GM15510 (cell line): Measurements from ENCODE around the gene BSG.

Experiments
- POLR2A ChIP-seq: IDR thresholded peaks from 3 replicates; pipeline ENCODE4 v1.6.1; 2011; ENCODE audit warnings: borderline replicate concordance; ENCODE audit not compliant: insufficient read length; ENCODE audit errors: extremely low read depth

Gene BSG

GRCh38 chr19:595326-596262 lies 23.2 kb downstream of the BSG start:
- TF ChIP-seq POLR2A: no peak

- no peak for TF ChIP-seq POLR2A
Observed at GRCh38 chr19:596263-596655, 23.9 kb downstream of the BSG start.

- TF ChIP-seq POLR2A: no peak
Observed at GRCh38 chr19:597406-598315, 25.3 kb downstream of the BSG start.

- no peak for TF ChIP-seq POLR2A
Observed at GRCh38 chr19:601310-601709, 28.9 kb downstream of the BSG start.

DNA sequence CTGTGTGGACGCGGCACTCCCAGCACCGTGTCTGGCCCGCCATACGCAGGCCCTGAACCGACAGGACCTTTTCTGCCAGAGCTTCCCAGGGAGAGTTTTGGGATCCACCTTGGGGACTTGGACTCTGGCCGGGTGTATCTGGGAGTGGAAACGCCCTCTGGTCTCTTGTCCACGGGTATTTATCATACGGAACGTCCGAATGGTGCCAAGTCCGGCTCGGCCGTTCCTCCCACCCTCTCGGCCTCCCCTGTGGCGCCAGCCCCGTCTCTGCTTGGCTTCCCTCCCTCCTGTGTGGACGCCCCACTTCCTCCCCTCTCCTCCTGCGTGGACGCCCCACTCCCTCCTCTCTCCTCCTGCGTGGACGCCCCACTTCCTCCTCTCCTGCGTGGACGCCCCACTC lies 29.4 kb downstream of the BSG start:
- no peak for TF ChIP-seq POLR2A

DNA sequence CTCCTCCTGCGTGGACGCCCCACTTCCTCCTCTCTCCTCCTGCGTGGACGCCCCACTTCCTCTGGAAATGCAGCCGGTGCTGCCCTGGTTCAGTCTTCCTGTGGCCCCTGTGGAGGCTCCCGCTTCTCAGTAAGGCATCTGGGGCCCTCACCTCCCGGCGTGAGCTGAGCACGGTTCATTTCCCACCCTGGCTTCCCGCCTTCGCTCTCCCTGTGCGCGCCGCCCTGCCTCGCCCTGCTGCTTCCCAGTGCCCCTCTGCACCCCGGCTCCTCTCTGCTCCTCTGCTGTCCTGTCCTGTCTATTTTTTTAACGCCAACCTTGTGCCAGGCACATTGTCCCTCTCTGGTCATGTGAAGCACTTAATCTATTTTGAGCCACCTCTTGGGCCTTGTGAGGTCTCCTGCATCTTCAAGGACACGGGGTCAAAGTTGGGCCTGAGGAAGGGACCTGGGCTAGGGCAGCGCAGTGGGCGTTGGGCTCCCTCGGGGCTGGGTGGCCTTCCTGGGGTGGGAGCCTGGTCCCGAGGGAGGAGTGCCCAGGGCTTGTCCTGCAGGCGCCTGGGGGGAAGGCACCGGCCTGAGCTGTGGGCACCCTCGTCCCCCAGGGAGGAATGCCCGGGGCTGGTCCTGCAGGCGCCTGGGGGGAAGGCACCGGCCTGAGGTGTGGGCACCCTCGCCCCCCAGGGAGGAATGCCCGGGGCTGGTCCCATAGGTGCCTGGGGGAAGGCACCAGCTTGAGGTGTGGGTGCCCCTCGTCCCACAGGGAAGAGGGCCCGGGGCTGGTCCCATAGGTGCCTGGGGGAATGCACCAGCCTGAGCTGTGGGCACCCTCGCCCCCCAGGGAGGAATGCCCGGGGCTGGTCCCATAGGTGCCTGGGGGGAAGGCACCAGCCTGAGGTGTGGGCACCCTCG lies 30.2 kb downstream of the BSG start:
- TF ChIP-seq POLR2A: no peak

- TF ChIP-seq POLR2A: no peak
Observed at GRCh38 chr19:604355-604754, 32.0 kb downstream of the BSG start.

GRCh38 chr19:607301-608154 lies 35.1 kb downstream of the BSG start:
- no peak for TF ChIP-seq POLR2A

DNA sequence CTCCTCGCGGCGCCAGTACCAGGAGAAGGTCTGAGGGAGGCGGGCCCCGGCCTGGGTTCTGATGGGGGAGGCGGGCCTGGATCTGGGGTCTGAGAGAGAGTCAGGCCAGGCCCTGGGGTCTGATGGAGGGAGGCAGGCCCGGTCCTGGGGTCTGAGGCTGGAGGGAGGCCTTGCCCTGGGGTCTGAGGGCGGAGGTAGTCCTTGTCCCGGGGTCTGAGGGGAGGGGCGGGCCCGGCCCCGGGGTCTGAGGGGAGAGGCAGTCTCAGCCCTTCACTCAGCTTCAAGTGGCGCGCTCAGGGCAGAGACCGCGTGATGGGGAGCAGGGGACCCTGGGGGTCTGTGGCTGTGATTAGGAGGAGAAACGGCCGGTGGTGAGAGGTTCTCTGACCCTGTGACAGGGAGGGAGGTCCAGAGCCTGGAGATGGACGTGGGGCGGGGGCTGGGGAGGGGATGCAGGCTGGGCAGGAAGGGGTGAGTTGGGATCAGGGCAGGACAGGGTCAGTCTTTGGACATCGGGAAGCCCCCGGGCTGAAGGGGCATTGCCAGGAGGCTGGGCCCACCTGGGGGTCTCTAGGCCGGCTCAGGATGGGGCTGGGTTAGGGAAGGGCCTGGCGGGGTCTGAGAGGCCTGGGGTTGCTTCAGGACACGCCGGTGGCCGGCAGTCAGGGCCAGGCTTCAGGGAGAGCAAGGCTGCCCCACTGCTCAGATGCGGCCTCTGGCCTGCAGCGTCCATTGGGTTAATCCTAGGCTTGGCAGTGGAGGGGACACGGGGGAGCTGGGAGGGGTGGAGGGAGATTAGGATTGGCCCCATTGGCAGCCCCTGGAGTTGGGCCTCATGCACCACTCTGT lies 36.0 kb downstream of the BSG start:
- no peak for TF ChIP-seq POLR2A

GRCh38 chr19:609004-609346 lies 36.6 kb downstream of the BSG start:
- no peak for TF ChIP-seq POLR2A

GRCh38 chr19:610071-610800 lies 37.8 kb downstream of the BSG start:
- TF ChIP-seq POLR2A: peak; percentile 8

- peak; percentile 43 for TF ChIP-seq POLR2A
Observed at GRCh38 chr19:610801-611480, 38.5 kb downstream of the BSG start.
